SK-N-SH (cell line): ENCODE data around the gene IRAK3. TPM values are rescaled to one million over a fixed set of nuclear protein-coding genes. Genes with fewer than 3 reads are reported as not detected.

Experiments used
- CTCF ChIA-PET: fragments of 300-600, 350-600 bp; formaldehyde crosslinking; extraction: SDS; loops from one replicate; lab custom pipeline; 2021; lab: Yijun Ruan, JAX
- POLR2A ChIA-PET: fragments of 350-600 bp; sonication (Branson Sonifier 250); formaldehyde crosslinking; extraction: SDS; loops from one replicate; lab custom pipeline; 2020; ENCODE audit warnings: antibody characterized with exemption, inconsistent platforms; lab: Yijun Ruan, JAX
- DNase-seq: peaks from one replicate; pipeline ENCODE4 v3.0.0; 2012
- H2AFZ ChIP-seq: fragments of 200-600 bp; sonication (generic); 2 replicates; pipeline ENCODE4 v1.8.1; 2016; ENCODE audit warnings: antibody characterized with exemption, mild to moderate bottlenecking, low read depth
- H3F3A ChIP-seq: fragments of 200-600 bp; sonication (generic); replicated peaks from 2 replicates; pipeline ENCODE3; 2016; ENCODE audit warnings: antibody characterized with exemption, mild to moderate bottlenecking; ENCODE audit not compliant: insufficient read depth
- H3K27ac ChIP-seq, 2 experiments: fragments of 200-500 bp in 1 of 2; fragments of 200-600 bp in 1 of 2; sonication (Bioruptor generic) in 1 of 2; sonication (generic), shearing (Covaris generic) in 1 of 2; 2 replicates each; pipeline versions ENCODE4 v1.5.1 to v1.6.1; 2014 to 2016; ENCODE audit warnings: low read depth in 2 of 2, inconsistent platforms in 1 of 2, low read length in 1 of 2, mild to moderate bottlenecking in 1 of 2, mixed read lengths in 1 of 2
- H3K27me3 ChIP-seq: fragments of 200-600 bp; sonication (generic), shearing (Covaris generic); 2 replicates; pipeline ENCODE4 v1.6.1; 2016; ENCODE audit warnings: mixed run types; ENCODE audit not compliant: insufficient read depth
- H3K36me3 ChIP-seq, 2 experiments: fragments of 200-500 bp in 1 of 2; fragments of 200-600 bp in 1 of 2; sonication (Bioruptor generic) in 1 of 2; sonication (generic) in 1 of 2; replicated peaks in 1 of 2; 2 replicates each; pipeline versions ENCODE3 to v1.5.1; 2014 to 2016; ENCODE audit warnings: low read length in 1 of 2, mild to moderate bottlenecking in 1 of 2; ENCODE audit not compliant: insufficient read depth in 2 of 2, control insufficient read depth in 1 of 2
- H3K4me1 ChIP-seq, 2 experiments: fragments of 200-500 bp in 1 of 2; fragments of 200-600 bp in 1 of 2; sonication (Bioruptor generic) in 1 of 2; sonication (generic), shearing (Covaris generic) in 1 of 2; 2 replicates each; pipeline versions ENCODE4 v1.5.1 to v1.6.1; 2014 to 2016; ENCODE audit warnings: low read depth in 1 of 2, low read length in 1 of 2, mixed run types in 1 of 2; ENCODE audit not compliant: insufficient read depth in 2 of 2, control insufficient read depth in 1 of 2
- H3K4me2 ChIP-seq: fragments of 200-600 bp; sonication (generic), shearing (Covaris generic); 2 replicates; pipeline ENCODE4 v1.6.1; 2017; ENCODE audit warnings: mixed run types
- H3K4me3 ChIP-seq, 2 experiments: fragments of 200-500 bp in 1 of 2; fragments of 200-600 bp in 1 of 2; sonication (Bioruptor generic) in 1 of 2; sonication (generic), shearing (Covaris generic) in 1 of 2; 2 replicates each; pipeline versions ENCODE4 v1.5.1 to v1.8.1; 2014 to 2016; ENCODE audit warnings: low read depth in 2 of 2, inconsistent platforms in 1 of 2, low read length in 1 of 2, mild to moderate bottlenecking in 1 of 2, mixed read lengths in 1 of 2, moderate library complexity in 1 of 2
- H3K79me2 ChIP-seq: fragments of 200-600 bp; sonication (generic); 2 replicates; pipeline ENCODE4 v1.8.1; 2017; ENCODE audit warnings: mild to moderate bottlenecking; ENCODE audit not compliant: insufficient read depth
- H3K9ac ChIP-seq: fragments of 200-600 bp; sonication (generic); 2 replicates; pipeline ENCODE4 v1.6.1; 2017; ENCODE audit warnings: mixed run types
- H3K9me2 ChIP-seq: fragments of 200-600 bp; sonication (generic); 2 replicates; pipeline ENCODE4 v1.6.1; 2017; ENCODE audit warnings: mixed run types
- H3K9me3 ChIP-seq: fragments of 200-600 bp; sonication (generic); 2 replicates; pipeline ENCODE4 v1.6.1; 2017; ENCODE audit warnings: mixed run types, mild to moderate bottlenecking, moderate library complexity
- H4K20me1 ChIP-seq: fragments of 200-600 bp; sonication (generic); 2 replicates; pipeline ENCODE4 v1.6.1; 2017; ENCODE audit warnings: mild to moderate bottlenecking, mixed run types; ENCODE audit not compliant: insufficient read depth
- CHD2 ChIP-seq: fragments of 150-350 bp; IDR thresholded peaks from 2 replicates; pipeline ENCODE4 v1.6.1; 2018; ENCODE audit warnings: low read length; ENCODE audit not compliant: partially characterized antibody
- GATA2 ChIP-seq: sonication (generic); formaldehyde crosslinking; IDR thresholded peaks from 2 replicates; pipeline ENCODE4 v1.5.0; 2020; ENCODE audit warnings: mild to moderate bottlenecking, missing genetic modification reagents
- IRF3 ChIP-seq: fragments of 150-350 bp; IDR thresholded peaks from 2 replicates; pipeline ENCODE4 v1.6.1; 2016; ENCODE audit warnings: mild to moderate bottlenecking, low read depth, low read length
- MAX ChIP-seq: IDR thresholded peaks from 2 replicates; pipeline ENCODE4 v1.4.0; 2012; ENCODE audit warnings: low read depth
- MXI1 ChIP-seq: IDR thresholded peaks from 2 replicates; pipeline ENCODE4 v1.6.1; 2012; ENCODE audit warnings: mild to moderate bottlenecking, low read depth, low read length, improper control_type of control experiment
- NFIC ChIP-seq: IDR thresholded peaks from 2 replicates; pipeline ENCODE4 v1.4.0; 2012; ENCODE audit warnings: borderline replicate concordance
- REST ChIP-seq: IDR thresholded peaks from 2 replicates; pipeline ENCODE4 v1.6.1; 2012; ENCODE audit warnings: mild to moderate bottlenecking, low read depth, low read length, moderate library complexity
- RXRA ChIP-seq: IDR thresholded peaks from 2 replicates; pipeline ENCODE4 v1.4.0; 2012; ENCODE audit warnings: low read depth, mild to moderate bottlenecking, borderline replicate concordance
- SMC3 ChIP-seq: IDR thresholded peaks from 2 replicates; pipeline ENCODE4 v1.6.1; 2012; ENCODE audit warnings: low read depth, low read length, improper control_type of control experiment
- TEAD4 ChIP-seq: IDR thresholded peaks from 2 replicates; pipeline ENCODE4 v1.4.0; 2012; ENCODE audit warnings: mild to moderate bottlenecking, borderline replicate concordance; ENCODE audit not compliant: insufficient read depth
- USF1 ChIP-seq: IDR thresholded peaks from 2 replicates; pipeline ENCODE4 v1.4.0; 2012; ENCODE audit warnings: low read depth, borderline replicate concordance
- YY1 ChIP-seq: IDR thresholded peaks from 2 replicates; pipeline ENCODE4 v1.4.0; 2012; ENCODE audit warnings: low read depth, mild to moderate bottlenecking
- ZBTB33 ChIP-seq: IDR thresholded peaks from 2 replicates; pipeline ENCODE4 v1.4.0; 2012; ENCODE audit warnings: low read depth, borderline replicate concordance
- WGBS: methylation state at CpG from one replicate; pipeline ENCODE4 v1.1.6; 2017; ENCODE audit warnings: low lambda C conversion rate; 5-methylcytosine and 5-hydroxymethylcytosine counted together
- polyA plus RNA-seq, 3 experiments: library from polyadenylated mRNA; depleted of rRNA; stranded (reverse); fragments of >200 nt; gene quantifications; 2 replicates each; pipeline ENCODE4 v1.2.3, GENCODE V29; 2012

IRAK3 gene
- polyA plus RNA-seq, 1 of the 3 experiments (the other 2 are of a cell fraction) = not detected

- Histone ChIP-seq H3K9me3 (no peaks in the 10 kb centered on the region), H3K4me3 (no peak overlapping the region), H3K79me2 (peaks cover 87% of the 10 kb centered on the region), H3F3A (peaks cover 3% of the 10 kb centered on the region), H3K27ac (no peak overlapping the region), H3K4me1 (peaks cover 0 to 2% of the 10 kb centered on the region in 2 experiments; a peak in 1 of 4 replicates), H2AFZ (no peak overlapping the region), H4K20me1 (no peaks in the 10 kb centered on the region; the same call in 1 of the 2 replicates), H3K9ac (no peak overlapping the region), H3K27me3 (no peaks in the 10 kb centered on the region), H3K36me3 (peaks cover 9 to 39% of the 10 kb centered on the region in 2 experiments), H3K9me2 (no peaks in the 10 kb centered on the region), H3K4me2 (no peak overlapping the region)
- WGBS = 80% methylated on average over 4 of the region's 4 CpGs
- CTCF ChIA-PET = no interaction called here
- DNase-seq = no peak
- TF ChIP-seq MAX (no peak), NFIC (no peak), IRF3 (no peak), SMC3 (no peak), RXRA (no peak), TEAD4 (no peak), MXI1 (no peak), GATA2 (CRISPR knock-in tag) (no peak), USF1 (no peak), CHD2 (no peak), ZBTB33 (no peak), REST (no peak), YY1 (no peak)
- POLR2A ChIA-PET = no interaction called here
Observed at GRCh38 chr12:66163289-66163688, 25.7 kb upstream of the IRAK3 start.
